Loucy (cell line): ENCODE measurements around the gene VSX2.

Source experiments
- H2AFZ ChIP-seq: fragments of 200-600 bp; sonication (generic); 2 replicates; pipeline ENCODE4 v1.6.0; 2016; ENCODE audit warnings: antibody characterized with exemption, mild to moderate bottlenecking, low read length, moderate library complexity
- H3F3A ChIP-seq: fragments of 200-600 bp; 2 replicates; pipeline ENCODE4 v1.6.0; 2016; ENCODE audit warnings: antibody characterized with exemption, low read depth, mild to moderate bottlenecking
- H3K27me3 ChIP-seq: fragments of 200-600 bp; sonication (generic); 2 replicates; pipeline ENCODE4 v1.6.1; 2014; ENCODE audit warnings: low read length, mild to moderate bottlenecking; ENCODE audit not compliant: insufficient read depth, poor library complexity, severe bottlenecking
- H3K36me3 ChIP-seq: fragments of 200-600 bp; sonication (generic); 2 replicates; pipeline ENCODE4 v1.6.1; 2016; ENCODE audit warnings: low read length; ENCODE audit not compliant: insufficient read depth
- H3K4me1 ChIP-seq: fragments of 200-600 bp; sonication (generic); 2 replicates; pipeline ENCODE4 v1.5.1; 2014; ENCODE audit warnings: low read length, mild to moderate bottlenecking; ENCODE audit not compliant: insufficient read depth, poor library complexity, severe bottlenecking
- H3K4me2 ChIP-seq: fragments of 200-600 bp; sonication (generic); 2 replicates; pipeline ENCODE4 v1.6.0; 2014; ENCODE audit warnings: antibody characterized with exemption, low read length, low read depth, mild to moderate bottlenecking; ENCODE audit not compliant: poor library complexity, severe bottlenecking
- H3K4me3 ChIP-seq: fragments of 200-600 bp; sonication (generic); 2 replicates; pipeline ENCODE4 v1.5.1; 2014; ENCODE audit warnings: low read length, mild to moderate bottlenecking, mixed read lengths; ENCODE audit not compliant: poor library complexity, severe bottlenecking
- H3K79me2 ChIP-seq: fragments of 200-600 bp; sonication (generic); 2 replicates; pipeline ENCODE4 v1.6.1; 2014; ENCODE audit warnings: low read length; ENCODE audit not compliant: insufficient read depth
- H3K9ac ChIP-seq: fragments of 200-600 bp; sonication (generic); 2 replicates; pipeline ENCODE4 v1.6.0; 2014; ENCODE audit warnings: mild to moderate bottlenecking, low read depth, low read length, moderate library complexity; ENCODE audit not compliant: poor library complexity, severe bottlenecking
- H3K9me2 ChIP-seq: fragments of 200-600 bp; sonication (generic); replicated peaks from 2 replicates; pipeline ENCODE4 v1.6.1; 2016; ENCODE audit warnings: low read depth, low read length, mixed read lengths
- H3K9me3 ChIP-seq: fragments of 200-600 bp; sonication (generic); 2 replicates; pipeline ENCODE4 v1.6.1; 2014; ENCODE audit warnings: mild to moderate bottlenecking, antibody characterized with exemption, low read length, low read depth; ENCODE audit not compliant: insufficient read depth
- H4K20me1 ChIP-seq: fragments of 200-600 bp; sonication (generic); 2 replicates; pipeline ENCODE4 v1.6.0; 2014; ENCODE audit warnings: antibody characterized with exemption, low read length, mild to moderate bottlenecking; ENCODE audit not compliant: insufficient read depth, poor library complexity, severe bottlenecking
- CTCF ChIP-seq: fragments of 200-600 bp; sonication (generic); conservative IDR thresholded peaks from 2 replicates; pipeline ENCODE4 v1.5.1; 2014; ENCODE audit warnings: mild to moderate bottlenecking, antibody characterized with exemption, low read length
- EZH2phosphoT487 ChIP-seq: fragments of 200-600 bp; IDR thresholded peaks from 2 replicates; pipeline ENCODE4 v1.6.1; 2018; ENCODE audit warnings: antibody characterized with exemption, mild to moderate bottlenecking, moderate library complexity, borderline replicate concordance

Gene VSX2

GRCh38 chr14:74221741-74222140 is 17.5 kb upstream of the VSX2 start:
- Histone ChIP-seq H4K20me1 (no peaks in the 10 kb centered on the region), H3K9ac (no peak overlapping the region), H3K4me2 (no peak overlapping the region), H3K9me3 (no peaks in the 10 kb centered on the region), H3K79me2 (no peaks in the 10 kb centered on the region), H2AFZ (no peak overlapping the region), H3K4me3 (no peak overlapping the region), H3K36me3 (no peaks in the 10 kb centered on the region), H3F3A (no peaks in the 10 kb centered on the region), H3K4me1 (peaks cover 3% of the 10 kb centered on the region), H3K9me2 (no peaks in the 10 kb centered on the region), H3K27me3 (no peaks in the 10 kb centered on the region)
- TF ChIP-seq CTCF (no peak), EZH2phosphoT487 (no peak)

GRCh38 chr14:74223016-74223415 is 16.2 kb upstream of the VSX2 start:
- no peaks in the 10 kb centered on the region for H3K27me3 ChIP-seq
- no peak overlapping the region for H2AFZ ChIP-seq
- H3K9ac ChIP-seq: no peak overlapping the region
- peaks cover under 1% of the 10 kb centered on the region for H3K4me1 ChIP-seq
- TF ChIP-seq EZH2phosphoT487: no peak
- no peak for TF ChIP-seq CTCF
- no peaks in the 10 kb centered on the region for H4K20me1 ChIP-seq
- no peaks in the 10 kb centered on the region for H3K36me3 ChIP-seq
- no peaks in the 10 kb centered on the region for H3F3A ChIP-seq
- H3K79me2 ChIP-seq: no peaks in the 10 kb centered on the region
- H3K9me2 ChIP-seq: no peaks in the 10 kb centered on the region
- H3K4me2 ChIP-seq: no peak overlapping the region
- no peaks in the 10 kb centered on the region for H3K9me3 ChIP-seq
- H3K4me3 ChIP-seq: no peak overlapping the region

DNA sequence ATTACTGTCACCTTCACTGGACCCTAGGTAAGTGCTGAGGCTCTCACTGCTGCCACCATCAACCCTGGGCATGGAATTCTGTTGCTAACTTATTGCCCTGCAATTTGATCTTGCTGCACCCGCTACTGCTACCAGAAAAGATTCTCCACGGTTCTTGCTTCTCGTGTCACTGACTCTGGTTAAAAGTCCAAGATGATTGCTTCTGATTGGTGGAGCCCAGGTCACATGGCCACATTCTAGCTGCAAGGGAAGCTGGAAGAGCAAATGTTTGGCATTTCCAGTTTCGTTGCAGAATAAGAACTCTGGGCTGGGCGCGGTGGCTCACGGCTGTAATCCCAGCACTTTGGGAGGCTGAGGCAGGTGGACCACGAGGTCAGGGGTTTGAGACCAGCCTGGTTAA is 7.5 kb upstream of the VSX2 start:
- Histone ChIP-seq H3K27me3 (no peaks in the 10 kb centered on the region), H3K79me2 (no peaks in the 10 kb centered on the region)

More for the DNA sequence above, 7.5 kb upstream of the VSX2 start:
- Histone ChIP-seq H3K4me2 (no peak overlapping the region), H3K9me3 (no peaks in the 10 kb centered on the region), H2AFZ (no peak overlapping the region), H3K36me3 (no peaks in the 10 kb centered on the region), H3K4me1 (no peaks in the 10 kb centered on the region), H3K9ac (no peak overlapping the region), H4K20me1 (no peaks in the 10 kb centered on the region), H3K9me2 (no peaks in the 10 kb centered on the region), H3K4me3 (no peak overlapping the region), H3F3A (no peaks in the 10 kb centered on the region)
- TF ChIP-seq EZH2phosphoT487: no peak
- no peak for TF ChIP-seq CTCF
